Amniotic epithelial cell (primary cell): ENCODE data around the gene MEGF9.
"Not testable (repeated sequence)": the region's sequence is repeated elsewhere in the genome, so short reads cannot be mapped to it uniquely, and the experiment has no call there.

Source experiments
- DNase-seq: peaks from one replicate; pipeline ENCODE4 v3.0.0-alpha.2; 2010; ENCODE audit warnings: low read depth

The MEGF9 gene

DNA sequence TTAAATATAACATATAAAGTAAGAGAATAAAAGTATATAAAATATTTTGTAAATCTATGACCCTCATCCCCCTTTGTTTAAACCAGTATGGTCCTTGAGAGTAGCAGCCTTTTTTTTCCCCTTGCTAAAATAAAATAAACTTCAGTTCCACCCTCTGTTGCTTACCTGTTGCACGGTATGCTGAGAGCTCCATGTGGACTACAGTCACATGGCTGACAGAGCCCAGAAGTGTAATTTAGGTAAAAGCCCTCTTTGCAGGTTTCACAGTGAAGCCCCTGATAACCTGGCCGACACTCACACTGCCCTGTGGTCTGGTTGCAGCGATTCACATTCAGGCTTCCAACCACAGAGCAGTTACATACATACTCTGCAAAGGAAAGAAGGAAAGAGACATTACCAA, 55.1 kb downstream of the MEGF9 start:
- DNase-seq: no peak

DNA sequence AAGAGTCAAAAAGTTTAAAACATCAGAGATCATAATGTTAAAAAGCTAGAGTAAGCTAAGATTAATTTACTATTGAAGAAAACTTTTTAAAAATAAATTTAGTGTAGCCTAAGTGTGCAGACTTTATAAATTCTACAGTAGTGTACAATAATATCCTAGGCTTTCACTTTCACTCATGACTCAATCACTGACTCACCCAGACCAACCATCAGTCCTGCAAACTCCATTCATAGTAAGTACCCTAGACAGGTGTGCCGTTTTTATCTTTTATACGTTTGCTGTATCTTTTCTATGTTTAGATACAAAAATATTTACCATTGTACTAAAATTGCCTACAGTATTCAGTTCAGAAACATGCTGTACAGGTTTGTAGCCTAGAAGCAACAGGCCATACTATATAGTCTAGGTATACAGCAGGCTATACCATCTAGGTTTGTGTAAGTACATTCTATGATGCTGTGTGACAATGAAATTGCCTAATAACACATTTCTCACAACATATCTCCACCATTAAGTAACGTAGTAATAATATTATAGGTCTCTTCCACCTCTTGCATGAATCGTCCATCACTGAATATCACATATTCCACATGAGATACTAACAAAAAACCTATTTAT, 59.2 kb downstream of the MEGF9 start:
- peak; percentile 42 for DNase-seq

DNA sequence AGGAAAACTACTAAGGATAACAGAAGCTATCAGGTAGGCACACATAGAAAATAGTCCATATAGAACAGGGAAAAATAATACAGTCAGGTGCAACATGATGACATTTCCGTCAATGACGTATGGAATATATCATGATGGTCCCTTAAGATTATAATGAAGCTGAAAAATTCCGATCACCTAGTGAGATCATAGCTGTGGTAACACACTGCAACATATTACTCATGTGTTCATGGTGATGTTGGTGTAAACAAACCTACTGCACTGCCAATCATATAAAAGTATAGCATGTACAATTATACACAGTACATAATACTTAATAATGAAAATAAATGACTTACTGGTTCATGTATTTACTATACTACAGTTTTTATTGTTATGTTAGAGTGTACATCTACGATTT, 60.0 kb downstream of the MEGF9 start:
- no peak for DNase-seq

DNA sequence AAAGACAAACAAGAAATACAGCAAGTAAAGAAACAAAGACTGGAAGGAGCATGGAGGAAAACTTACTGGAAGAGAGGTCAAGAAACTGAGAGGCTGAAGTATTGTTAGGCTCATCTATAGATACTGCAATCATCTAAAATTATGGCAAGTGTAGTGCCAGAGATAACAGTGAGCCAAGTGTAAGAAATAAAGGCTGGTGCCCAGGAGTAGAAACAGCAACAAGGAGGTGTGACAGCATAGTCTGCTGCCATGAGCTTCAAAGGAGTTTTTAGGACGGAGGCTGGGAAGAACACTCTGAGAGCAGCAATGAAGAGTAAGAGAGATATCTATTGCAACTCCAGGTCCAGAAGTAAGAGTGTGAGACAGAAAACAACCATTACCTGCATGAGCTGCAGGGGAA, 60.5 kb downstream of the MEGF9 start:
- DNase-seq: no peak

DNA sequence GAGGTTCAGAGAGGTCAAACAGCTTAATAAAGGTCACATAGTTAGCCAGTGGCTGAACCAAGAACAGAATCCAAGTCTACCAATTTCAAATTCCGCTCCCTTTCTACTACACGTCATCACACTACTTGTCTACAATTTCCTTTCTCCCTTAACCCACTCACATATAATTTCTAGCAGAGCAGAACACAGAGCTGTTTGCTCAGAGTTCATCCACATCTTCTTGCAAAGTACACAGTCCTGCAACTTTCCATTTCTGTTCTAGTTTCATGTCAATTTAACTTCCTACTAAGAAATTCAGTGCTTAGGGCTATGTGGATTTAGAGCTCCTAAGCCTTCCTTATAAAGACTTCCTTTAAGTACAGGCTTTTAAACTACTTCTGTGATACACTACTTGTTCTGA, 61.3 kb downstream of the MEGF9 start:
- no peak for DNase-seq

DNA sequence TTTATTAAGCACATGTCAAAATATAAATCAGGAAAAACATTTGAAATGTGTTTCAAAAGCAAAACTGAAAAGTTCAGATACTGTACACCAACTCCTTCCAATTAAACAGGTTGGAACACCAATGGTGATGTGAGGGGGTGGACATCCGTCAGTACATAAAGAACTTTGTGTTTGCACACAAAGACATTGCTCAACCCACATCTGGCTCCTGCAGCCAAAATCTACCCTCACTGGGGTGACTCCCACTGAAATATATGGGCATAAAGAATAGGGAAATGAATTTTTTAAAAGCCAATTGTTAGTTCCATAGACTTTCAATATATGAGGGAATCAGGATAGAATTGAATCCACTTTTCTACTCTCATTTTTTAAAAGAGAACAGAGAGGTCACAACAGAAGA, 63.9 kb downstream of the MEGF9 start:
- DNase-seq: peak; percentile 6

DNA sequence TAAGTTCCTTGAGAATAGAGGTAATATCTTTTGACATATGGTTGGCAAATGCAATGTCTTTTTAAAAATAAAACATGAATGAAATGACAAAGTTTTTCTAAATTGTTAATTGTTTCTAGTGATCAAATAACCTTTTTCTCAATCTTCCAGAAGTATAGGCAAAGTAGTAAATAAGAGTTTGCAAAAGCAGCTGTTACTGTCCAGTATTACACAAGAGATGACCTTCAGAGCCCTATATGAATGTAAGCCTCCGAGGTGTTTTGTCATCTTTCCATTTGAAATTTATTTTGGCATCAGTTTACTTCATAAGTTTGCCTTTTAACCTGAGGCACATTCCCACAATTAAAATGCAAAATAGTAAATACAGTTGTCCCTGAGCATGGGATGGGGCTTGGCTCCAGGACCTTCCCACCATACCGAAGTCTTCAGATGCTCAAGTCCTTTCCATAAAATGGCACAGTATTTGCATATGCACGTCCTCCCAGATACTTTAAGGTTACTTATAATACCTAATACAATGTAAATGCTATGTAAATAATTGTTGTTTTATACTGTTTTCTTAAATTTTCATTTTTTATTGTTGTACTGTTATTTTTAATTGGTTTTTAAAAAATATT, 65.6 kb downstream of the MEGF9 start:
- DNase-seq: no peak

DNA sequence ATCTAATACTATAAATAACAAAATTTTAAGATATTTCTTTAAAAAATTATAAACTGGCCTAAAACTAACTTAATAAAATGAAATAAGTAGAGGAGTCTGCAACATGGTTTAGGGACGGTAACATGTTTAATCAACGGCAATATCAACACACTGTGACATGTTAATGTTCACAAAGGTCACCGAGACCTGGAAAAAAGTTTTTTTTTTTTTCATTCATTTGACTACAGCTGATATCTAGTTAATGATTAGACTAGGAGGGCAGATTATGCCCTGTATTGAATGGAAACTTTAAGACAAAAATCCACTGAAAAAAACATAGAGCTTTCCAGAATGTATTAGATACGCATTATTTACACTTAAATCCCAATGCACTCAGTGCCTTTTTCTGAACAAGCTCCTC, 67.3 kb downstream of the MEGF9 start:
- no peak for DNase-seq

DNA sequence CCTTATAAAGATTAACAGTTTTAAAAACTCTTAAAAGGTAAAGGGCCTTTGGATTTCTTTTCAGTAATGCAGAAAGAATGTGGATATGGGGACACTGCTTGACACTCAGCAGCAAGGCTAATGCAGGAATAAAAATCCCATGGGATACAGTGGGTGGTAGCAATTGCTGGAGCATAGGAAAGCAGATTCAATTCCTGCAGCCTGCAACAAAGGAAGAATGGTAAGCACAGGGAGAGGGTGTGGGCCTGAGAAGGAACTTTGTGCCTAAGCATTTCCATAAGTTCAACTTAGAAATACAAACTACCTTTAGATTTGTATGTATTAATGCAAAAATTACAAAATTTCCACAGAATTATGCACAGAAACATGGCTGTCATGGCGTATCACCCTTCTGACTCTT, 68.5 kb downstream of the MEGF9 start:
- DNase-seq: no peak

DNA sequence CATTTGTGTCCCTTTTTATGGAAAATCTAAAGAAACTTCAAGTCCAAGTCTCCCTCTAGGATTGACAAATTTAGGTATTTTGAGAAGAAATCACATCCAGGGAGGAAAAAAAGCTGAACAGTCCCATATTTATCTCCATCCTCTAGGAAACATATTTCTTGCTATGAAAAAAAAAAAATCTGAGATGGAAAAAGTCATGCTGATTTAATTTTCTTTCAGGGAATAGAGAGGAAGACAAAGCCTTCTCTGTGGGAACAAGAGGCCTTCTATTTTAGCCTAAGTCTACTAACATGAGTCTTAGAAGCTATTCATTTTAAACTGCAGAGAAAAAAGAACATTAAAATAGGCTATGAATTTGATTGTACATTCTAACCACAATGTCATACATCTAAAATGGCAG, 71.2 kb downstream of the MEGF9 start:
- DNase-seq: no peak

DNA sequence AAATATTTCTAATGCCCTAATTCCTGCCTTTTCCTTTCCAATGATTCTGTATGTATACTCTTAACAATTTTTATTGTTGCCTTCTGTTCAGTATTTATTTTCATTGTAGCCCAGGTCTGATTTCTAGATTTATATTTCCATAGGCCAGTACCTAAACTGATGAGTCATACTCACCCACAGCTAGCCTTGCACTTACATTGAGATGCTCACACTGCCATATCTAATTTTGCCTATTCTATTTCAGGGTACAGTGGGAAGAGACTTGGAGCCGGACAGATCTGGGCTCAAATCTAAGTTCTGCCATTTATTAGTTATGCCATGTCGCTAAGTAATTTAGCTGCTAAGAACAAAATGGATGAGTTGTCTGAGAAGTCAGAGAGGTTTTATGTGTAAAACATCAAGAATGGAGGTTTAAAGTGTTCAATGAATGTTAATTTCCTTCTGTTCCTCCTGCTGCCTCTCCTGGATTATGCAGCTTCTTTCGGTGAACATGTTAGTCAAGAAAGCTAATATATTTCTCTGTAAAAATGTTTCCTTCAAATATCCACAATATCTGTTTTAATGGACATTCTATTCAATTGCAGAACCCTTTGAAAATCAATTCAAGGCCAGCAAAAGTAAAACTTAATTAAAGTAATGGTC, 72.0 kb downstream of the MEGF9 start:
- no peak for DNase-seq

DNA sequence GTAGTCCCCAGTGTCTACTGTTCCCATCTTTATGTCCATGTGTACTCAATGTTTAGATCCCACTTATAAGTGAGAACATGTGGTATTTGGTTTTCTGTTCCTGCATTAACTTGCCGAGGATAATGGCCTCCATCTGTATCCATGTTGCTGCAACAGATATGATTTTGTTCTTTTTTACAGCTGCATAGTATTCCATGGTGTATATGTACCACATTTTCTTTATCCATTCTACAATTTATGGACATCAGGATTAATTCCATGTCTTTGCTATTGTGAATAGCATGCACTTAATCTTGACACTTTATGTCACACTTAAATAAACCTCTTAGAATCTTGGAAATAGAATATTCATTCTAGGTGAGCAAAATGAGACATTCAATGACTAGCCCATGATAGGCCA, 73.4 kb downstream of the MEGF9 start:
- not testable (repeated sequence) for DNase-seq

DNA sequence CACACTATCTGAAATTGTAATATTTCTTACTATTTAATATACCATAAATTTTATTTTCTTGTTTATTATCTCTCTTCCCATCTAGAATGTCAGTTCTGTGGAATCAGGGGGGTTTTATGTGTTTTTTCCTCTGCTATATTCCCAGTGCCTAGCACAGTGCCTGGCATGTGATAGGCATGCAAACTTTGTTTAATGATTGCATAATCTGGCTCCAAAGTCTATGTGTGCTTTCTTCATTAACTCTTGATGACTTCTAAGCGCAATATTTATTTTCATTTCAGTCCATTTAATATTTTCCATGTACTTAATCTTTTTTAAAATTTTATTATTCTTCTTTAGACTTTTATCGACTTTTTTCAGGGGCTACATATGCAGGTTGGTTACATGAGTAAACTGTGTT, 73.9 kb downstream of the MEGF9 start:
- DNase-seq: no peak

DNA sequence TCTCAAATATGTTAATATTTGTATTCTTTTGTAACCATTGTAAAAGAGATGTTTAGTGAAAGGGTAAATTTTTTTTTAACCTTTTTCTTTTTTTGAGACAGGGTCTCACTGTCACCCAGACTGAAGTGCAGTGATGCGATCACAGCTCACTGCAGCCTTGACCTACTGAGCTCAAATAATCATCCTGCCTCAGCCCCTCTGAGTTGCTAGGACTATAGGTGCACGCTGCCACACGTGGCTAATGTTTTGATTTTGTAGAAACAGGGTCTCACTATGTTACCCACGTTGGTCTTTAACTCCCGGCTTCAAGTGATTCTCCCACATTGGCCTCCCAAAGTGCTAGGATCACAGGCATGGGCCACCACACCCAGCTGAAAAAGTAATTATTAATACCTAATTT, 76.4 kb downstream of the MEGF9 start:
- DNase-seq: no peak

DNA sequence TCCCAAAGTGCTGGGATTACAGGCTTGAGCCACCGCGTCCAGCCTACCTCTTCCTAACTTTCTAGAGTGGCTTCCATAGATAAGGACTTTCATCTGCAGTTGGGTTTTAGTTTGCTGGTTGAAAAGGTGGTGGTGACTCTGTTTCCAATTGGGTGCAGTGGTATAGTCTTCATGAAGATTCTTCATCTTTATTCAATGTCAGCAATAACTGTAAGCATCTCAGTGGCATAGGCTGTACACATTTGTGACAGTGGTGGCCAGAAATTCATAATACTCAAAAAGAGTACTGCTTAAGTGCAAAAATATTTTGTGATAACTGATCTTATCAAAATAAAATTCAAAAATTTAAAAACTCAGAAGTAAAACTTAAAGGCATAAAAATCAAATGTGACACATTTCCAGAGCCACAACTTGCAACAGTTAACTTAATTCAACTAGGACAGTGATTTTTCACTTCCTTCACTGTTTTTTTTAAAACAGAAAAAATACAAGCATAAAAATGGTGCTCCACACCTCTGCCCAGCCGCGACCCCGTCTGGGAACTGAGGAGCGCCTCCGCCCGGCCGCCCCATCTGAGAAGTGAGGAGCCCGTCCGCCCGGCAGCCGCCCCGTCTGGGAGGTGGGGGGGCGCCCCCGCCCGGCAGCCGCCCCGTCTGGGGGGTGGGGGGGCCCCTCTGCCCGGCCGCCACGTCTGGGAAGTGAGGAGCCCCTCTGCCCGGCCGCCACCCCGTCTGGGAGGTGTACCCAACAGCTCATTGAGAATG, 77.9 kb downstream of the MEGF9 start:
- no peak for DNase-seq

DNA sequence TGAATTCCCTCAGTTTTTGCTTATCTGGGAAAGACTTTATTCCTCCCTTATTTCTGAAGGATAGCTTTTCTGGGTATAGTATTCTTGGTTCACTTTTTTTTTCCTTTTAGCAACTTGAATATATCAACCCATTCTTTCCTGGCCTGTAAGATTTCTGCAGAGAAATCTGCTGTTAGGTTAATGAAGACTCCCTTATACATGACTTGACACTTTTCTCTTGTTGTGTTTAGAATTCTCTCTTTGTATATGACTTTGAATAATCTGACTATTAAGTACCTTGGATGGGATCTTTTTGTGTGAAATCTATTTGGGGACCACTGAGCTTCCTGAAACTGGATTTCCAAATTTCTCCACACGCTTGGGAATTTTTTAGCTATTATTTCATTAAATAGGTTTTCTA, 79.3 kb downstream of the MEGF9 start:
- DNase-seq: no peak

DNA sequence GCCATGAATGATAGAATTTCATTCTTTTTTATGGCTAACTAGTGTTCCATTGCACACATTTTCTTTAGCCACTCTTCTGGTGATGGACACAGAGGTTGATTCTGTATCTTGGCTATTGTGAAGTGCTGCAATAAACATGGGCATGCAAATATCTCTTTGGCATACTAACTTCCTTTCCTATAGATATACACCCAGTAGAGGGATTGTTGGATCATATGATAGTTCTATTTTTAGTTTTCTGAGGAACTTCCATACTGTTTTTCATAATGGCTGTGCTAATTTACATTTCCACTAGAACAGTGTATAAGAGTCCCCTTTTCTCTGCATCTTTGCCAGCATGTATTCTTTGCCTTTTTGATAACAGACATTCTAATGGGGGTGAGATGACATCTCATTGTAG, 83.9 kb downstream of the MEGF9 start:
- no peak for DNase-seq

DNA sequence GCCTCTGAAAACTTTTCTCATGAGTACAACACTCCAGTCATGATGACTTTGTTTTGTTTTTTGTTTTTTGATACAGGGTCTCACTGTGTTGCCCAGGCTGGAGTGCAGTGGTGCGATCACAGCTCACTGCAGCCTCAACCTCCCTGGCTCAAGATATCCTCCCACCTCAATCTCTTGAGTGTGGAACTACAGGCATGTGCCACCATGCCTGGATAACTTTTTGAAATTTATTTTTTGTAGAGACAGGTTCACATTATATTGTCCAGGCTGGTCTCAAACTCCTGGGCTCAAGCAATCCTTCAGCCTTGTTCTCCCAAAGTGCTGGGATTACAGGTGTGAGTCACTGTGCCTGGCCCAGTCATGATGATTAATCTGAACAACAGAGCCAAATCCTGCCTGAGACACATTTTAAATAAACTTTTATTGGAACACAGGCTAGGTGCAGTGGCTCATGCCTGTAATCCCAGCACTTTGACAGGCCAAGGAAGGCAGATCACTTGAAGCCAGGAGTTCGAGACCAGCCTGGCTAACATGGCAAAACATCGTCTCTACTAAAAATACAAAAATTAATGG, 85.3 kb downstream of the MEGF9 start:
- peak; percentile 43 for DNase-seq

DNA sequence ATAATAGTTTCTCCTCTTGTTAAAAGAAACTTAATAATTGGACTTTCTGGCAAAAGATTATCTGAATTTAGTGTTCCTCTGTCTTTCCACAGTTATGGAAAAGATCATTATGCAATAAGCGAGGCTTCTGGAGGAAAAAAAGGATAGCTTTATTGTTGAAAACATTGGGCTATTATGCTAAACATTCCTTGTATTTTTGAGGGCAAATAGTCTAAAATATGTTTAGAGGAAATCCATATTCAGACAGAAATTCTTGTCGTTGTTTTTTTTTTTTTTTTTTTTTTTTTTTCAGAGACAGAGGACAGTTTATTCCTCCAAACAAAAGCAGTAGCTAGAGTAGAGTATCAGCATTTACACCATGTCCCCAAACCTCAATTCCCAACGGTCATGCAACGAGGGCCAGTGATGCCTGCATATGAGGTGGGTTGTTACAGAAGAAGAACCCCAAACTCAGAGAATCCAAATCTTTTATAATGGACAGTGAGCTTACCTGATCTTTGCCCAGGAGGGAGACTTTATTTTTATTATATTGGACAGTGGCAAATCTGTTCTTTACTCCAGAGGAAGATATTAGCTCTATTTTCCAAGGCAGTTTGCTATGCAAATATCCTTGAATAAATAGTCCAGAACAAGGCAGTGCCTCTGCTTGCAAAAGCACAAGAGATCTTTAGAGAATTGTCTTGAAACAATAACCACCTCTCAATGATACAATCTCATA, 85.9 kb downstream of the MEGF9 start:
- no peak for DNase-seq

DNA sequence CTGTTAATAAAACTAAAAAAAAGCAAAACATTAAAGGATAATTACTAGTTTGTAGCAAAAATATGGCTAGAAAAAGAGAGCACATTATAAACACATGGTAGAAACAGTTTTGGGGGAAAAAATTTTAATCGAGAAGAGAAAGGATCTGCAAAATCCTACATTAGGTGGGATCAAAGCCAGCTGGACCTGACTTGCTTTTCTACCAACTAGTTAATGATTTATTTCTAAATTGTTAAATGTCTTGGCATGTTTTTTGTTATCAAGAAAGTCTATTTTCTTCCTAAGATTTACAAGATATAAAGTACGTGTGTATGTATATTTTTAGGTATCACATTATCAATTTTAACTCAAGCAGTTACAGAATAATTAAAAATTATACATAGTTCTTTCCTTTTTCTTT, 87.2 kb downstream of the MEGF9 start:
- DNase-seq: no peak

DNA sequence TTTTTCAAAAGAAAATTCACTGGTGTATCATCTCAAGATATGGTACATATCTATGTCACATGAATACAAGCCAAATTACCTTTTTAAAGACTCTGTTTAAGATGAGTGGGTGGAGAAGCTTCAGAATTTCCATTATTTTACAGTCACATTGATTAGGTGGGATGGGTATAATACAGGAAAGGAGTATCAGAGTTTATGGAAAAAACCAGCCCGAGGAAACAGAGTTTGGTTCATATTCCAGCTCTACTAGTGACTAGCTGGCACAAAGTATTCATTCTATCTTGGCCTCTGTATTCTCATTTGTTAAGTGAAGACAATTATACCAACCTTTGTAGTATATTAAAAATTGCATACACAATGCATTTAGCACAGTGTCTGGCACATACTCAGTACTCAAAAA, 87.8 kb downstream of the MEGF9 start:
- DNase-seq: no peak

DNA sequence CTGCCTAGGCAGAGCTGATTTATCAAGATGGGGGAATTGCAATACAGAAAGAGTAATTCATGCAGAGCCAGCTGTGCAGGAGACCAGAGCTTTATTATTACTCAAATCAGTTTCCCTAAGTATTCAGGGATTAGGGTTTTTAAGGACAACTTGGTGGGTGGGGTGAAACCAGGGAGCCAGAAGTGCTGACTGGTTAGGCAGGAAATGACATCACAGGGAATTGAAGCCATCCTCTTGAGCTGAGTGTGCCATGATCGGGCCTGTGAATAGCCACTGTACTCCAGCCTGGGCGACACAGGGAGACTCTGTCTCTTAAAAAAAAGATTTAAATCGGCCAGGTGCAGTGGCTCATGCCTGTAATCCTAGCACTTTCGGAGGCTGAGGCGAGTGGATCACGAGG, 89.0 kb downstream of the MEGF9 start:
- peak; percentile 6 for DNase-seq
